Raji (cell line): ENCODE results near the gene ABCC1.

Experiments used
- POLR2A ChIP-seq: IDR thresholded peaks from 2 replicates; pipeline ENCODE4 v1.6.1; 2011; ENCODE audit warnings: low read depth, low read length, control low read depth; ENCODE audit not compliant: insufficient read depth

The ABCC1 gene

GRCh38 chr16:16083421-16084156 lies 134.2 kb downstream of the ABCC1 start:
- TF ChIP-seq POLR2A, result no peak

GRCh38 chr16:16084874-16085273 lies 135.5 kb downstream of the ABCC1 start:
- no peak for TF ChIP-seq POLR2A

- no peak for TF ChIP-seq POLR2A
Measured at GRCh38 chr16:16086653-16087446, 137.4 kb downstream of the ABCC1 start.

- no peak for TF ChIP-seq POLR2A
Measured at GRCh38 chr16:16090238-16090637, 140.8 kb downstream of the ABCC1 start.

GRCh38 chr16:16092925-16093627 lies 143.7 kb downstream of the ABCC1 start:
- TF ChIP-seq POLR2A, result no peak

- no peak for TF ChIP-seq POLR2A
Measured at GRCh38 chr16:16093628-16094332, 144.4 kb downstream of the ABCC1 start.

- no peak for TF ChIP-seq POLR2A
Measured at GRCh38 chr16:16095646-16096045, 146.2 kb downstream of the ABCC1 start.

- no peak for TF ChIP-seq POLR2A
Measured at GRCh38 chr16:16096121-16096857, 146.9 kb downstream of the ABCC1 start.

- no peak for TF ChIP-seq POLR2A
Measured at GRCh38 chr16:16096858-16097213, 147.4 kb downstream of the ABCC1 start.

- TF ChIP-seq POLR2A, result no peak
Measured at GRCh38 chr16:16099320-16099719, 149.9 kb downstream of the ABCC1 start.

- no peak for TF ChIP-seq POLR2A
Measured at GRCh38 chr16:16100631-16101030, 151.2 kb downstream of the ABCC1 start.

GRCh38 chr16:16101585-16101984 lies 152.2 kb downstream of the ABCC1 start:
- no peak for TF ChIP-seq POLR2A

- TF ChIP-seq POLR2A, result no peak
Measured at GRCh38 chr16:16102738-16103137, 153.3 kb downstream of the ABCC1 start.

GRCh38 chr16:16105646-16106045 lies 156.2 kb downstream of the ABCC1 start:
- TF ChIP-seq POLR2A, result no peak
